GM13977 (cell line): ENCODE results near the gene ASMTL.

Experiments
- DNase-seq: peaks from one replicate; pipeline ENCODE4 v3.0.0; 2012; ENCODE audit warnings: low spot score
- in situ Hi-C: fragments of 300-500 bp; cut with MboI; formaldehyde crosslinking; loops from one replicate; pipeline ENCODE4 v1.12.0; 2022; ENCODE audit warnings: low sequenced_read_pairs, low pct_unique_long_range_greater_than_20kb, mixed read lengths, inconsistent platforms; ENCODE audit not compliant: unreplicated experiment
- TF ChIP-seq, protein P1 (sequence below): IDR thresholded peaks from 2 replicates; pipeline ENCODE4 v1.5.1; 2012; ENCODE audit warnings: mild to moderate bottlenecking, control low read depth; ENCODE audit not compliant: insufficient read depth; ENCODE audit errors: extremely low read depth, missing control alignments

The ASMTL gene

DNA sequence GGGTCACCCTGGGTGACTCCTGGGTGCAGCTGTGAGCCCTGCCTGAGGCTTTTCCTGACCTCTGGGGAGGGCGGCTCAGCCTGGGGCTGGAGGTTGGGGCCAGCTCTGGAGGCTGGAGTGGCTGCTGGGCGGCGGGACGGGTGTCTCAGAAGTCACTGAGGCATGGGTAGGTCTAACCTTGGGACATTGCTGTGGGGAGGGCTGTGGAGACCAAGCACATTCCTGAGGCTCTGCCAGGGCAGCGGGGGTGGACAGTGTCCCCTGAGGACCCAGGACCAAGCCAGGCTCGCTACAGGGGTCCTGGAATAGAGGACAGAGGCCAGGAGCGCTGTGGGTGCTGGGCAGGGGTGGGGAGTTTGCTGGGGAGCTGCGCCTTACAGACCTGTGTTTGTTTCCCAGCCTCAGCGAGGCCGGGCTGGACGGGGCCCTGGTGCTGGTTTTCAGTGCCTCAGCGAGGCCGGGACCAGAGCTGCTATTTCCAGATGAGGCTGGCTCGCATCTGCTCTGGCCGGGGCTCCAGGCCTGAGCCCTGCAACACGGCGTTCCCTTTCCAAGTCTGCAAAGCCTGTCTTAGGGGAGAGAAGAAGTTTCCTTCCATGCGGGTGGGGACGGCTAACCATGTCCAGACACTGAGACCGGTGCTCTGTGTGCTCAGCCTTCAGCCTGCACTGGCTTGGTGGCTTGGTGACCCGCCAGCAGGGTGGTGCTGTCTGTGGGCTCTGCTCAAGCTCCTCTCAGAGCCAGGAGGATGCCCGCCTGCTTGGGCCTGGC lies 57.8 kb downstream of the ASMTL start:
- no peak for DNase-seq
- in situ Hi-C loops = no loop called here
- TF ChIP-seq, protein P1, sequence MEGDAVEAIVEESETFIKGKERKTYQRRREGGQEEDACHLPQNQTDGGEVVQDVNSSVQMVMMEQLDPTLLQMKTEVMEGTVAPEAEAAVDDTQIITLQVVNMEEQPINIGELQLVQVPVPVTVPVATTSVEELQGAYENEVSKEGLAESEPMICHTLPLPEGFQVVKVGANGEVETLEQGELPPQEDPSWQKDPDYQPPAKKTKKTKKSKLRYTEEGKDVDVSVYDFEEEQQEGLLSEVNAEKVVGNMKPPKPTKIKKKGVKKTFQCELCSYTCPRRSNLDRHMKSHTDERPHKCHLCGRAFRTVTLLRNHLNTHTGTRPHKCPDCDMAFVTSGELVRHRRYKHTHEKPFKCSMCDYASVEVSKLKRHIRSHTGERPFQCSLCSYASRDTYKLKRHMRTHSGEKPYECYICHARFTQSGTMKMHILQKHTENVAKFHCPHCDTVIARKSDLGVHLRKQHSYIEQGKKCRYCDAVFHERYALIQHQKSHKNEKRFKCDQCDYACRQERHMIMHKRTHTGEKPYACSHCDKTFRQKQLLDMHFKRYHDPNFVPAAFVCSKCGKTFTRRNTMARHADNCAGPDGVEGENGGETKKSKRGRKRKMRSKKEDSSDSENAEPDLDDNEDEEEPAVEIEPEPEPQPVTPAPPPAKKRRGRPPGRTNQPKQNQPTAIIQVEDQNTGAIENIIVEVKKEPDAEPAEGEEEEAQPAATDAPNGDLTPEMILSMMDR = no peak

DNA sequence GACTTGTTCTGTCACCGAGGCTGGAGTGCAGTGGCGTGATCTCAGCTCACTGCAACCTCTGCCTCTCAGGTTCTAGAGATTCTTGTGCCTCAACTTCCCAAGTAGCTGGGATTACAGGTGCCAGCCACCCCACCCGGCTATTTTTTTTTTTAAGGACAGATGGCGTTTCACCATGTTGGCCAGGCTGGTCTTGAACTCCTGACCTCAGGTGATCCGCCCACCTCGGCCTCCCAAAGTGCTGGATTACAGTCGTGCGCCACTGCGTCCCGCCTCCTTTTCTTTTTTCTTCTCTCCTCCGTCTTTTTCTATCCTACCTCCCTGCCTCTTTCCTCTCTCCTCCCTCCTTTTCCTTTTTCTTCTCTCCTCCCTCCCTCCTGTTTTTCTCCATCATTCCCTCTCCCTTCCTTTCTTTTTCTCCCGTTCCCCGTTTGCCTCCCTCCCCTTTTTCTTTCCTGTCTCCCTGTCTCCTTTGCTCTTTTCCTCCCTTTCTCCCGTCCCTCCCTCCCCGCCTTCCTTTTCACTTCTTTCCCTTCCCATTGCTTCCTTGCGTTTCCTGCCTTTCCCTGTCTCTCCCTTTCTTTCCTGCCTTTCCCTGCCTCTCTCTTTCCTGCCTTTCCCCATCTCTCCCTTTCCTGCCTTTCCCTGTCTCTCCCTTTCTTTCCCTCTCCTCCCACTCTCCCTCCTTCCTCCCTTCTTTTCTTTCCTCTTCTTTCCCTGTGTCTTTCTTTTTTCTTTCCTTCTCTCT lies 58.7 kb downstream of the ASMTL start:
- in situ Hi-C loops = no loop called here
- TF ChIP-seq, protein P1 = no peak
- DNase-seq = no peak

DNA sequence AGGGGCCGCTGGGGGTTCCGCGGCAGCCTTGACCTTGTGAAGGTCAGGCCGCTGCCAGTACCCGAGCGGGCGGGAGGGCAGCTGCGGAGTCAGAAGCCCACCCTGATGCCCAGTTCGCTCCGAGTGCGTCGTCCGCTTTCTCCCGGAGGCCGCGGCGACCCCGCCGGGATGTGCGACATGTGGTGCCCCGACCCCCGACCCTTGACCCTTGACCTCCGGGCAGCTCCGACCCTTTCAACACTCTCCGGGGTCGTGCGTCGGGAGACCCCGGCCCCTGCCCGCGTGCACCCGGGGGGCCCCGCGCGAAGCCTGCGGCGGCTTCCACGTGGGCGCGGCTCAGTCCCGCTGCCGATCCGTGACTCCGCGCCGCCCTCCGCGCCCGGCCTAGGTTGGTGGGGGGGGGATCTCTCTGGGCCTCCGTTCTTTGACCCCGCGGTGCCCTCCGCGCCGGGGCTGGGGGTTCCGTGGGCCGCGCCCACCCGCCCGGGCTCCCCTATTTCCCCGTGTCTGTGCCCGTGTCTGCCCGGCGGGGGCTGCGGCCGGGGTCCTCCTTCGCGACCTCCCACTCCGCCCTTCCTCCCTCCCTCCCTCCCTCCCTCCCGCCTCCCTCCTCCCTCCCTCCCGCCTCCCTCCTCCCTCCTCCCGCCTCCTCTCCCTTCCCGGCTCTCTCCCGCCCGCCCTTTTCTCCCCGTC lies 60.2 kb downstream of the ASMTL start:
- DNase-seq = peak; percentile 80
- in situ Hi-C loops = no loop called here
- TF ChIP-seq, protein P1 = no peak

DNA sequence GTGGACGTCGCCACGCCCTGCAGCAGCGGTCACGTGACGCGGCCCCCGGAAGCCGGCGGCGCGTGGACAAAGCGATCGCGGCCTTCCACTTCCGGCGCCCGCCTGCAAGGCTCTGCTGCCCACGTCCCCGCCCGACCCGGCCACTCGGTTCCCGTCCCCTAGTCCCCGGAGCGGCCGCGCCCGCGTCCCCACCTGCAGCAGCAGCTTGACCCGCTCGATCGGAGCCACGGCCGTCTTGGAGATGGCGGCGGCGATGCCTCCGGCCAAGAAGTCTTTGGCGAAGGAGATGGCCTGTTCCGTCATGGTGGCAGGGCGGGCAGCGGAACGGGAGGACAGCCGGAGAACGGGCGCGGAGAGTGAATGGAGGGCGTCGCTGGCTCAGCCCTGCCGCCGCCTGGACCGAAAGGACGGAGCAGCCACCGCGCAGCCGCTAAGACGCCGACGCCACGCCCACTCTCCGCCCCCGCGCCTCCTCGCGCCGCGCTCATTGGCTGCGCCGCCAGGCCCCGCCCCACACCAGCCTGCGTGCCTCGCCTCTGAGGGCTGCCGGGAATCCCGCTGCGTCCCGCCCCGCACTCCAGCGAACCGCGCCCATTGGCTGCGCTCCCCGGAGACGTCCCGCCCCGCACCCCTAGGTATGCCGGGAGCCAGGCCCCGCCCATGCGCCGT lies 60.9 kb downstream of the ASMTL start, which contains the start of gene SLC25A6:
SLC25A6 (minus strand) TSS at position 407 of the 669 bp plus-strand sequence; CDS start at position 303, 104 bp downstream.
- DNase-seq = peak; percentile 100
- in situ Hi-C loops = no loop called here
- TF ChIP-seq, protein P1 = no peak

- TF ChIP-seq, protein P1 = no peak
- DNase-seq = peak; percentile 98
- in situ Hi-C loops = no loop called here
Observed at GRCh38 chrX:1391370-1391706, 61.4 kb downstream of the ASMTL start.
